Iris pigment epithelial cell (primary cell): ENCODE results near the gene MAP1A.
"Not testable (repeated sequence)": the region's sequence is repeated elsewhere in the genome, so short reads cannot be mapped to it uniquely, and the experiment has no call there.

Experiments
- DNase-seq: peaks from one replicate; pipeline ENCODE4 v3.0.0-alpha.2; 2011; ENCODE audit warnings: low read depth

Gene MAP1A

GRCh38 chr15:43529587-43530345 lies 12.4 kb downstream of the MAP1A start:
- DNase-seq, result no peak

DNA sequence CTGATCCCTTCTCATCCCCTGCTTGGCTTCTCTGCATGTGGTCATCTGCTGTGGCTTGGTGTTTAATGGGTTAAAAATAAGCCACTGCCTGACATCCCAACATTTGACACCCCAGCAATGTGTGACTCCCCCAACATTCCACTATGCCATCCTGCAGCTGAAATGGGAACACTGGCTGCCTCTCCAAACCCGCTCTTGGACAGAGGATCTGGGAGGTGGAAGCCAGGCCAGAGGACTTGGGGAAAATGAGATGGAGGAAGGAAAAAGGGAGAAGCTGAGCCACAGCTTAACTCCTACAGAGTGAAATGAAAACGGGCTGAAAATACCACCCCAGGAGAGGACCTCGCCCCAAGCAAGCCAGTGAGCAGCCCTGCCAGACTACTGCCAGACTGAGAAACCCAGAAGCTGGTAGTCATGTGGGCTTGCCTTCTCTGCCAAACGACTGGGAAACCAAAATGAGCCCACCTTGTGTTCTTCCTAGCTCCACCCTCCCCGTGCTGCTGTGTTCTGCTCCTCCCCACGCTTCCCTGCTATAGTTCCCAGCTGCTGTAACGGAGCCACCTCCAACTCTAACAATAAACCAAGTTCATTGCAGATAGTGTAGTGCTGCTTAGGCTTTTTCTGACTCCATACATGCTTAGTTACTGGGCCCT lies 13.7 kb downstream of the MAP1A start:
- no peak for DNase-seq

DNA sequence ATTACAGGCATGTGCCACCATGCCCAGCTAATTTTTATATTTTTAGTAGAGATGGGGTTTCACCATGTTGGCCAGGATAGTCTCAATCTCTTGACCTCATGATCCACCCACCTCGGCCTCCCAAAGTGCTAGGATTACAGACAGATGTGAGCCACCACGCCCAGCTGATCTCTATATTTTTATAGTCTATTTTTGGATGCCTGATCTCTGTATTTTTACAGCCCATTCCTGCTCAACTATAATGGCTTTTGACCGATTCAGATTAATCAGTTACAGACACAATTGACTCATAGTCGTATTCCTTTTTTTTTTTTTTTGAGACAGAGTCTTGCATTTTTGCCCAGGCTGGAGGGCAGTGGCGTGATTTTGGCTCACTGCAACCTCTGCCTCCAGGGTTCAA lies 15.4 kb downstream of the MAP1A start:
- not testable (repeated sequence) for DNase-seq

- no peak for DNase-seq
Measured at GRCh38 chr15:43534897-43535296, 17.5 kb downstream of the MAP1A start.

- no peak for DNase-seq
Measured at GRCh38 chr15:43538091-43538490, 20.7 kb downstream of the MAP1A start.

DNA sequence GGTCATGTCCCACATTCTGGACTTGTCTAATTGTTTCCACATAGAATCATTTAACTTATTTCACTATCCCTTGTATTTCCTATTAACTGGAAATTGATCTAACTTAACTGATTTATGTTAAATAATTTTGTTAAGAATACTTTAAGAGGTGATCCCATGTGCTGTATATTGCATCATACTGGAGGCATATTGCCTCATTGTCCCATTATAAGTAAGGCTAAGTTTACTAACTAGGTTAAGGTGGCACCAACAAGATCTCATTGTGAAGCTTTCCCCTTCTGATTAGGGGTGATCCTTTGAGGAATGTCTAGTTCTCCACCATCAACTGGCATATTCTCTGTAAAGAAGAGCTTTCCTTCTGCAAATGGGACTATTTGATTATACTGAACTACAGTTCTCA lies 24.4 kb downstream of the MAP1A start:
- DNase-seq, result peak; percentile 52

DNA sequence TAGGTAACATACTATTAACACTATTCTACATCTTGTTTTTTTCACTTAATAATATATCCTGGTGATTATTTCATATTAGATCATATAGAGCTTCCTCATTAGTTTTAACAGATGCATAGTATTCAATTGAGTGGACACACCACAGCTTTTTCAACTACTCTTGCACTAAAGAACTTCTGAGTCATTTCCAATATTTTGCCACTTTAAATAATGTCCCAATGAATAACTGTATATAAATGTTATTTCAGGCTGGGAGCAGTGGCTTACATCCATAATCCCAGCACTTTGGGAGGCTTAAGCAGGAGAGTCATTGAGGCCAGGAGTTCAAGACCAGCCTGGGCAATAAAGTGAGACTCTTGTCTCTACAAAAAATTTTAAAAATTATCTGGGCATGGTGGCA lies 26.9 kb downstream of the MAP1A start:
- DNase-seq, result no peak

DNA sequence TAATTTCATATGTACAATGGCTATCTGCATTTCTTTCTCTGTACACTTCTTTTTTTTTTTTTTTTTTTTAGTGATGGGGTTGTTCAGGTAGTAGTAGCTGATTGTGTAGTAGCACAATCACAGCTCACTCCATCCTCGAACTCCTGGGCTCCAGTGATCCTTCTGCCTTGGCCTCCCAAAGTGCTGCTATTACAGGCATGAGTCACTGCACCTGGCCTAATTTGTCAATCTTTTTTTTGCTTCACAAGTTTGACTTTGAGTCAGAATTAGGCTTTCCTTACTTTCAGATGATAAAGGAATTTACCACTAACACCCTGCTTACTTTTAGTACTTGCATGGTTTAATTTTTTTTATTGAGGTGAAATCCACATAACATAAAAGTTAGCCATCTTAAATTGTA lies 28.0 kb downstream of the MAP1A start:
- no peak for DNase-seq

DNA sequence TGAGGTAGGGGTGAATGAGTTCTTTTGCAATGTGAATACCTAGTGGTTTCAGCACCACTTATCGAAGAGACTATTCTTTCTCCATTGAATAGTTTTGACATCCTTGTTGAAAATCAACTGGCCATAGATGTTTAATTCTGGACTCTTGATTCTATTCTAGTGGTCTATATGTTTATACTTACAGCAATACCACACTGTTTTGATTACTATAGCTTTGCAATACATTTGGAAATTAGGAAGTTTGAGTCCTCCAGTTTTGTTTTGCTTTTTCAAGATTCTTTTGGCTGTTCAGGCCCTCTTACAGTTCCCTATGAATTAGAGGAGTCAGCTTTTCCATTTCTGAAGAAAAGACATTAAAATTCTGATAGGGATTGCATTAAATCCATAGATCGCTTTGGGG lies 30.1 kb downstream of the MAP1A start:
- no peak for DNase-seq

- peak; percentile 53 for DNase-seq
Measured at GRCh38 chr15:43550527-43551363, 33.3 kb downstream of the MAP1A start.

GRCh38 chr15:43552256-43552655 lies 34.8 kb downstream of the MAP1A start:
- no peak for DNase-seq

- no peak for DNase-seq
Measured at GRCh38 chr15:43552986-43553385, 35.6 kb downstream of the MAP1A start.

GRCh38 chr15:43562753-43563152 lies 45.3 kb downstream of the MAP1A start:
- not testable (repeated sequence) for DNase-seq

DNA sequence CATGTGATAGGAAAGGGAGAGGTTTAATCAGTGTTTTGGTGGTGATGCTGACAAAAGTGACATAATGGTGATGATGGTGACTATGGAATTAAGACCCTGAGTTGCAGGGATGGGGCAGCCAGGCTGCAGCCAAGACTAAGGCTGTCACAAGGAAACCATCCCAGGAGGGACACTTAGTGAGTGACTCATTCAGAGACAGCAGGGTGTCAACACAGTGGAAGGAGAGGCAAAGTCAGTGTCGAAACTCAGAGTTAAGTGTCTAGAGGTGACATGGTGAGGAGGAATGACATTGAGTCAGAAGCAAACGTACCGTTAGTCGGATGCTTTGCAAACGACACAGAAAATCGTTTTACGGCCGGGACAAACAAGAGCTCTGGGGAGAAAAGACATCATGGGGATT lies 46.4 kb downstream of the MAP1A start:
- not testable (repeated sequence) for DNase-seq

DNA sequence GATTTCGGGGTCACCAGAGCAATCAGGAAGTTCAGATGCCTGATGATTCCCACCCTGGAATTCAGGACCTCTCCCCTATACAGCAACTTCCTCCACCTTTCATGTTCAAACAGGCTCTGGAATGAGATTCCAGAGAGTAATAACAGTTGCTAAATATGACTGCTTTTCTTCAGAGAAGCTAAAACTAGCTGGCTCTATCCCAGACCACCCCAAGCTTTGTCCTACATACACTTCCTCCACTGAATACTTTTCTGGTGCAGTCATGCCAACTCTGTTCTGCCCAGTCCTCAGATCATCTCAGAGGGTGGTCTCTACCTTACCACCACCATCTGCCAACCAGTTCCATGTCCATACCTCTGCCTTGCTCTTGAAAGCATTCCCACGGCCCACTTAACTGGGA lies 49.2 kb downstream of the MAP1A start:
- DNase-seq, result not testable (repeated sequence)

GRCh38 chr15:43574607-43575006 lies 57.2 kb downstream of the MAP1A start:
- DNase-seq, result not testable (repeated sequence)
